Activated effector memory CD4-positive, alpha-beta T cell treated with Interleukin-2 at 50 U/mL for 16 hours (primary cell): ENCODE results near the gene C16orf86.

ENCODE experiments used
- DNase-seq: peaks from one replicate; pipeline ENCODE4 v3.0.0-alpha.2; 2020

Gene C16orf86

GRCh38 chr16:67697422-67698185 is 31.0 kb downstream of the C16orf86 start:
- no peak for DNase-seq

GRCh38 chr16:67699265-67699664 is 32.7 kb downstream of the C16orf86 start:
- no peak for DNase-seq

GRCh38 chr16:67701420-67701819 is 34.8 kb downstream of the C16orf86 start:
- no peak for DNase-seq

GRCh38 chr16:67702130-67702529 is 35.5 kb downstream of the C16orf86 start:
- no peak for DNase-seq

GRCh38 chr16:67703626-67704025 is 37.0 kb downstream of the C16orf86 start:
- no peak for DNase-seq

GRCh38 chr16:67704110-67704509 is 37.5 kb downstream of the C16orf86 start:
- no peak for DNase-seq

- DNase-seq = no peak
Observed at GRCh38 chr16:67707210-67707609, 40.6 kb downstream of the C16orf86 start.

- DNase-seq = no peak
Observed at GRCh38 chr16:67707790-67708189, 41.2 kb downstream of the C16orf86 start.

- no peak for DNase-seq
Observed at GRCh38 chr16:67708368-67708771, 41.8 kb downstream of the C16orf86 start.

- no peak for DNase-seq
Observed at GRCh38 chr16:67709050-67709449, 42.4 kb downstream of the C16orf86 start.

GRCh38 chr16:67710607-67711006 is 44.0 kb downstream of the C16orf86 start:
- no peak for DNase-seq

- DNase-seq = no peak
Observed at GRCh38 chr16:67713647-67714273, 47.1 kb downstream of the C16orf86 start.

GRCh38 chr16:67714522-67714921 is 47.9 kb downstream of the C16orf86 start:
- no peak for DNase-seq

GRCh38 chr16:67716097-67716496 is 49.5 kb downstream of the C16orf86 start:
- no peak for DNase-seq
